HEK293 (cell line): ENCODE measurements around the gene CDC34.

Source experiments
- CTCF ChIA-PET: fragments of 350-600 bp; formaldehyde crosslinking; extraction: SDS; loops from one replicate; lab custom pipeline; 2021; ENCODE audit warnings: antibody characterized with exemption; lab: Yijun Ruan, JAX
- POLR2A ChIA-PET: fragments of 300-600 bp; formaldehyde crosslinking; extraction: SDS; loops from one replicate; lab custom pipeline; 2020; ENCODE audit warnings: antibody characterized with exemption, inconsistent platforms; lab: Yijun Ruan, JAX
- H3K27ac ChIP-seq: fragments of 200-500 bp; sonication (Bioruptor generic); 2 replicates; pipeline ENCODE4 v1.5.1; 2014; ENCODE audit warnings: low read depth, low read length, control low read depth, inconsistent platforms; ENCODE audit errors: extremely low read depth
- H3K36me3 ChIP-seq, 2 experiments: fragments of 200-500 bp in 1 of 2; sonication (Bioruptor generic) in 1 of 2; 1 replicate in 1 of 2; 2 replicates in 1 of 2; pipeline ENCODE4 v1.5.1; 2014 to 2017; ENCODE audit warnings: inconsistent platforms in 2 of 2, low read length in 2 of 2; ENCODE audit not compliant: control insufficient read depth in 2 of 2, insufficient read depth in 1 of 2
- H3K4me1 ChIP-seq: fragments of 200-500 bp; sonication (Bioruptor generic); 2 replicates; pipeline ENCODE4 v1.5.1; 2014; ENCODE audit warnings: mild to moderate bottlenecking, low read length, inconsistent platforms; ENCODE audit not compliant: control insufficient read depth, insufficient read depth
- H3K4me3 ChIP-seq: 2 replicates; pipeline ENCODE4 v1.5.1; 2011; ENCODE audit warnings: low read depth, mild to moderate bottlenecking, control low read depth, low read length, moderate library complexity
- H3K9me3 ChIP-seq: fragments of 200-500 bp; sonication (Bioruptor generic); 2 replicates; pipeline ENCODE4 v1.5.1; 2014; ENCODE audit warnings: low read depth, low read length, inconsistent platforms; ENCODE audit not compliant: control insufficient read depth, insufficient read depth
- ELK4 ChIP-seq: IDR thresholded peaks from 2 replicates; pipeline ENCODE4 v1.6.1; 2011; ENCODE audit warnings: mild to moderate bottlenecking, low read depth, low read length, borderline replicate concordance
- YY2 ChIP-seq: fragments of 450-650 bp; formaldehyde crosslinking; IDR thresholded peaks from 2 replicates; pipeline ENCODE4 v1.5.1; 2016; ENCODE audit warnings: missing biosample characterization, missing genetic modification characterization
- ZBTB17 ChIP-seq: fragments of 450-650 bp; formaldehyde crosslinking; IDR thresholded peaks from 2 replicates; pipeline ENCODE4 v1.5.1; 2016; ENCODE audit warnings: missing biosample characterization, missing genetic modification characterization
- ZBTB26 ChIP-seq: fragments of 450-650 bp; formaldehyde crosslinking; optimal IDR thresholded peaks from 2 replicates; pipeline ENCODE3; 2016; ENCODE audit warnings: missing biosample characterization, mild to moderate bottlenecking, missing genetic modification characterization
- ZBTB48 ChIP-seq: fragments of 450-650 bp; formaldehyde crosslinking; IDR thresholded peaks from 2 replicates; pipeline ENCODE4 v1.5.1; 2016; ENCODE audit warnings: missing biosample characterization, missing genetic modification characterization
- ZEB2 ChIP-seq: fragments of 450-650 bp; formaldehyde crosslinking; IDR thresholded peaks from 2 replicates; pipeline ENCODE4 v1.5.1; 2016; ENCODE audit warnings: missing biosample characterization, missing genetic modification characterization
- ZFP41 ChIP-seq: fragments of 450-650 bp; formaldehyde crosslinking; IDR thresholded peaks from 2 replicates; pipeline ENCODE4 v1.5.1; 2016; ENCODE audit warnings: missing biosample characterization, missing genetic modification characterization, borderline replicate concordance
- ZNF112 ChIP-seq: fragments of 450-650 bp; formaldehyde crosslinking; IDR thresholded peaks from 2 replicates; pipeline ENCODE4 v1.5.0; 2017; ENCODE audit warnings: missing biosample characterization, missing genetic modification characterization
- ZNF366 ChIP-seq: fragments of 450-650 bp; formaldehyde crosslinking; conservative IDR thresholded peaks from 2 replicates; pipeline ENCODE4 v1.5.1; 2016; ENCODE audit warnings: missing biosample characterization, missing genetic modification characterization
- ZNF398 ChIP-seq: fragments of 450-650 bp; formaldehyde crosslinking; IDR thresholded peaks from 2 replicates; pipeline ENCODE4 v1.5.1; 2017; ENCODE audit warnings: missing biosample characterization, missing genetic modification characterization
- ZNF423 ChIP-seq: fragments of 450-650 bp; formaldehyde crosslinking; IDR thresholded peaks from 2 replicates; pipeline ENCODE4 v1.5.1; 2016; ENCODE audit warnings: missing biosample characterization, missing genetic modification characterization
- ZNF600 ChIP-seq: fragments of 450-650 bp; formaldehyde crosslinking; IDR thresholded peaks from 2 replicates; pipeline ENCODE4 v1.5.1; 2016; ENCODE audit warnings: missing biosample characterization, missing genetic modification characterization
- ZNF629 ChIP-seq: fragments of 450-650 bp; formaldehyde crosslinking; IDR thresholded peaks from 2 replicates; pipeline ENCODE4 v1.5.1; 2017; ENCODE audit warnings: missing biosample characterization, missing genetic modification characterization
- ZNF645 ChIP-seq: fragments of 450-650 bp; formaldehyde crosslinking; IDR thresholded peaks from 2 replicates; pipeline ENCODE4; 2016; ENCODE audit warnings: missing biosample characterization, missing genetic modification characterization
- ZNF76 ChIP-seq: fragments of 450-650 bp; formaldehyde crosslinking; IDR thresholded peaks from 2 replicates; pipeline ENCODE4; 2016; ENCODE audit warnings: low read depth, missing biosample characterization, missing genetic modification characterization, borderline replicate concordance
- ZNF768 ChIP-seq: fragments of 450-650 bp; formaldehyde crosslinking; IDR thresholded peaks from 2 replicates; pipeline ENCODE4 v1.5.1; 2018; ENCODE audit warnings: missing biosample characterization, mild to moderate bottlenecking, missing genetic modification characterization
- ZNF837 ChIP-seq: fragments of 450-650 bp; formaldehyde crosslinking; IDR thresholded peaks from 2 replicates; pipeline ENCODE4 v1.5.1; 2016; ENCODE audit warnings: missing biosample characterization, missing genetic modification characterization
- ZSCAN30 ChIP-seq: fragments of 450-650 bp; IDR thresholded peaks from 2 replicates; pipeline ENCODE4 v1.5.1; 2018; ENCODE audit warnings: missing biosample characterization, mild to moderate bottlenecking, missing genetic modification characterization, moderate library complexity
- TF ChIP-seq, protein P1 (sequence below): fragments of 450-650 bp; formaldehyde crosslinking; IDR thresholded peaks from 2 replicates; pipeline ENCODE4 v1.5.1; 2016; ENCODE audit warnings: missing biosample characterization, missing genetic modification characterization
- TF ChIP-seq, protein P2 (sequence below): fragments of 450-650 bp; formaldehyde crosslinking; conservative IDR thresholded peaks from 2 replicates; pipeline ENCODE4 v1.5.1; 2016; ENCODE audit warnings: low read depth, missing biosample characterization, missing genetic modification characterization
- TF ChIP-seq, protein P3 (sequence below): fragments of 450-650 bp; IDR thresholded peaks from 2 replicates; pipeline ENCODE4 v1.5.1; 2018; ENCODE audit warnings: missing biosample characterization, mild to moderate bottlenecking, missing genetic modification characterization
- TF ChIP-seq, protein P4 (sequence below): fragments of 450-650 bp; formaldehyde crosslinking; IDR thresholded peaks from 2 replicates; pipeline ENCODE4 v1.5.1; 2017; ENCODE audit warnings: missing biosample characterization, missing genetic modification characterization

The CDC34 gene

DNA sequence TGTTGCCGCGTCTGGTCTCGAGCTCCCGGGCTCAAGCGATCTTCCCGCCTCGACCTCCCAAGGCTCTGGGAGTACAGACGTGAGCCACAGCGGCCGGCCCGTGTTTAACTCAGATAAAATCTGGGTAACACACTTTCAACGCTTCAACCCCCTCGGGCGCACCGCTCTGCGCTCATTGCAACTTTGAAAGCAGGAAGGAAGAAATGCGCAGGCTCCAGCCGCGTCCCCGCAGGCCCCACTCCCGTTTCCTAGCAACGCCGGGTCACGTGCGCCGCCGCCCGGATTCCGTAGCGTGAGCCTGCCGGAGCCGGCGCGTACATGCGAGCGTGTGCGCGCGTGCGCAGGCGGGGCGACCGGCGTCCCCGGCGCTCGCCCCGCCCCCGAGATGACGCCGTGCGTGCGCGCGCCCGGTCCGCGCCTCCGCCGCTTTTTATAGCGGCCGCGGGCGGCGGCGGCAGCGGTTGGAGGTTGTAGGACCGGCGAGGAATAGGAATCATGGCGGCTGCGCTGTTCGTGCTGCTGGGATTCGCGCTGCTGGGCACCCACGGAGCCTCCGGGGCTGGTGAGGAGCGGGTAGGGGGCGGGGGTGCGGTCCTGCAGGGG lies 40.7 kb downstream of the CDC34 start, which contains the start of gene BSG:
Gene BSG, plus strand, starts transcription at position 457 of the 603 bp plus-strand sequence. Its CDS starts 39 bp downstream, at position 496.
- H3K9me3 ChIP-seq: no peaks in the 10 kb centered on the region
- POLR2A ChIA-PET: interaction anchor here (0.6 to 2.2 kb wide), 7 partner anchors 10 to 346 kb away, joined by 3 to 17 read pairs (median 3); partner anchors contain the start of gene CDC34
- peaks cover 0 to 11% of the 10 kb centered on the region in 2 experiments; a peak in 2 of 3 replicates for H3K36me3 ChIP-seq
- CTCF ChIA-PET: interaction anchor here (0.9 kb wide), 1 partner anchor 62 kb away, joined by 3 read pairs; no protein-coding TSS in a partner anchor
- peak within 1 kb of the TSS; percentile 92 for H3K4me3 ChIP-seq
- peak within 1 kb of the TSS; percentile 91 for H3K27ac ChIP-seq
- peaks cover 7% of the 10 kb centered on the region for H3K4me1 ChIP-seq
- no peak for TF ChIP-seq ZNF423 (tag by site-specific recombination)
- TF ChIP-seq YY2 (tag by site-specific recombination): 0 out of 2 replicates have a peak, but pooled peaks have one; percentile 23
- 0 out of 2 replicates have a peak, but pooled peaks have one; percentile 36 for TF ChIP-seq ZEB2 (tag by site-specific recombination)
- 0 out of 2 replicates have a peak, but pooled peaks have one; percentile 17 for TF ChIP-seq ZNF398 (tag by site-specific recombination)
- peak; percentile 57 for TF ChIP-seq ZNF366 (tag by site-specific recombination)
- TF ChIP-seq, protein P1, sequence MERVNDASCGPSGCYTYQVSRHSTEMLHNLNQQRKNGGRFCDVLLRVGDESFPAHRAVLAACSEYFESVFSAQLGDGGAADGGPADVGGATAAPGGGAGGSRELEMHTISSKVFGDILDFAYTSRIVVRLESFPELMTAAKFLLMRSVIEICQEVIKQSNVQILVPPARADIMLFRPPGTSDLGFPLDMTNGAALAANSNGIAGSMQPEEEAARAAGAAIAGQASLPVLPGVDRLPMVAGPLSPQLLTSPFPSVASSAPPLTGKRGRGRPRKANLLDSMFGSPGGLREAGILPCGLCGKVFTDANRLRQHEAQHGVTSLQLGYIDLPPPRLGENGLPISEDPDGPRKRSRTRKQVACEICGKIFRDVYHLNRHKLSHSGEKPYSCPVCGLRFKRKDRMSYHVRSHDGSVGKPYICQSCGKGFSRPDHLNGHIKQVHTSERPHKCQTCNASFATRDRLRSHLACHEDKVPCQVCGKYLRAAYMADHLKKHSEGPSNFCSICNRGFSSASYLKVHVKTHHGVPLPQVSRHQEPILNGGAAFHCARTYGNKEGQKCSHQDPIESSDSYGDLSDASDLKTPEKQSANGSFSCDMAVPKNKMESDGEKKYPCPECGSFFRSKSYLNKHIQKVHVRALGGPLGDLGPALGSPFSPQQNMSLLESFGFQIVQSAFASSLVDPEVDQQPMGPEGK: peak; percentile 31; the same call in 1 of the 2 replicates
- TF ChIP-seq ELK4: no peak
- no peak for TF ChIP-seq ZNF112 (tag by site-specific recombination)
- no peak for TF ChIP-seq ZNF768
- TF ChIP-seq ZBTB17 (tag by site-specific recombination): peak; percentile 68; the same call in 1 of the 2 replicates
- TF ChIP-seq, protein P2, sequence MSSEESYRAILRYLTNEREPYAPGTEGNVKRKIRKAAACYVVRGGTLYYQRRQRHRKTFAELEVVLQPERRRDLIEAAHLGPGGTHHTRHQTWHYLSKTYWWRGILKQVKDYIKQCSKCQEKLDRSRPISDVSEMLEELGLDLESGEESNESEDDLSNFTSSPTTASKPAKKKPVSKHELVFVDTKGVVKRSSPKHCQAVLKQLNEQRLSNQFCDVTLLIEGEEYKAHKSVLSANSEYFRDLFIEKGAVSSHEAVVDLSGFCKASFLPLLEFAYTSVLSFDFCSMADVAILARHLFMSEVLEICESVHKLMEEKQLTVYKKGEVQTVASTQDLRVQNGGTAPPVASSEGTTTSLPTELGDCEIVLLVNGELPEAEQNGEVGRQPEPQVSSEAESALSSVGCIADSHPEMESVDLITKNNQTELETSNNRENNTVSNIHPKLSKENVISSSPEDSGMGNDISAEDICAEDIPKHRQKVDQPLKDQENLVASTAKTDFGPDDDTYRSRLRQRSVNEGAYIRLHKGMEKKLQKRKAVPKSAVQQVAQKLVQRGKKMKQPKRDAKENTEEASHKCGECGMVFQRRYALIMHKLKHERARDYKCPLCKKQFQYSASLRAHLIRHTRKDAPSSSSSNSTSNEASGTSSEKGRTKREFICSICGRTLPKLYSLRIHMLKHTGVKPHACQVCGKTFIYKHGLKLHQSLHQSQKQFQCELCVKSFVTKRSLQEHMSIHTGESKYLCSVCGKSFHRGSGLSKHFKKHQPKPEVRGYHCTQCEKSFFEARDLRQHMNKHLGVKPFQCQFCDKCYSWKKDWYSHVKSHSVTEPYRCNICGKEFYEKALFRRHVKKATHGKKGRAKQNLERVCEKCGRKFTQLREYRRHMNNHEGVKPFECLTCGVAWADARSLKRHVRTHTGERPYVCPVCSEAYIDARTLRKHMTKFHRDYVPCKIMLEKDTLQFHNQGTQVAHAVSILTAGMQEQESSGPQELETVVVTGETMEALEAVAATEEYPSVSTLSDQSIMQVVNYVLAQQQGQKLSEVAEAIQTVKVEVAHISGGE (tag by site-specific recombination): peak; percentile 22; the same call in 1 of the 2 replicates
- no peak for TF ChIP-seq ZFP41
- peak; percentile 50; the same call in 1 of the 2 replicates for TF ChIP-seq ZNF600
- no peak for TF ChIP-seq ZNF645 (tag by site-specific recombination)
- no peak for TF ChIP-seq ZSCAN30 (tag by site-specific recombination)
- TF ChIP-seq, protein P3, sequence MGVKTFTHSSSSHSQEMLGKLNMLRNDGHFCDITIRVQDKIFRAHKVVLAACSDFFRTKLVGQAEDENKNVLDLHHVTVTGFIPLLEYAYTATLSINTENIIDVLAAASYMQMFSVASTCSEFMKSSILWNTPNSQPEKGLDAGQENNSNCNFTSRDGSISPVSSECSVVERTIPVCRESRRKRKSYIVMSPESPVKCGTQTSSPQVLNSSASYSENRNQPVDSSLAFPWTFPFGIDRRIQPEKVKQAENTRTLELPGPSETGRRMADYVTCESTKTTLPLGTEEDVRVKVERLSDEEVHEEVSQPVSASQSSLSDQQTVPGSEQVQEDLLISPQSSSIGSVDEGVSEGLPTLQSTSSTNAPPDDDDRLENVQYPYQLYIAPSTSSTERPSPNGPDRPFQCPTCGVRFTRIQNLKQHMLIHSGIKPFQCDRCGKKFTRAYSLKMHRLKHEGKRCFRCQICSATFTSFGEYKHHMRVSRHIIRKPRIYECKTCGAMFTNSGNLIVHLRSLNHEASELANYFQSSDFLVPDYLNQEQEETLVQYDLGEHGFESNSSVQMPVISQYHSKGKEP (tag by site-specific recombination): 0 out of 2 replicates have a peak, but pooled peaks have one; percentile 41
- TF ChIP-seq, protein P4, sequence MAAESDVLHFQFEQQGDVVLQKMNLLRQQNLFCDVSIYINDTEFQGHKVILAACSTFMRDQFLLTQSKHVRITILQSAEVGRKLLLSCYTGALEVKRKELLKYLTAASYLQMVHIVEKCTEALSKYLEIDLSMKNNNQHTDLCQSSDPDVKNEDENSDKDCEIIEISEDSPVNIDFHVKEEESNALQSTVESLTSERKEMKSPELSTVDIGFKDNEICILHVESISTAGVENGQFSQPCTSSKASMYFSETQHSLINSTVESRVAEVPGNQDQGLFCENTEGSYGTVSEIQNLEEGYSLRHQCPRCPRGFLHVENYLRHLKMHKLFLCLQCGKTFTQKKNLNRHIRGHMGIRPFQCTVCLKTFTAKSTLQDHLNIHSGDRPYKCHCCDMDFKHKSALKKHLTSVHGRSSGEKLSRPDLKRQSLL: peak; percentile 71; the same call in 1 of the 2 replicates
- peak; percentile 81 for TF ChIP-seq ZBTB26 (tag by site-specific recombination)
- TF ChIP-seq ZNF837: no peak
- peak; percentile 28; the same call in 1 of the 2 replicates for TF ChIP-seq ZNF76
- TF ChIP-seq ZBTB48 (tag by site-specific recombination): no peak
- 0 out of 2 replicates have a peak, but pooled peaks have one; percentile 23 for TF ChIP-seq ZNF629 (tag by site-specific recombination)
